Measurements from ENCODE around the gene CDH16. TPM values are rescaled to one million over a fixed set of nuclear protein-coding genes. Genes with fewer than 3 reads are reported as not detected.
"Not testable (repeated sequence)": the region's sequence is repeated elsewhere in the genome, so short reads cannot be mapped to it uniquely, and the experiment has no call there.

CDH16 gene
- total RNA-seq, 1 experiment from 2014 or later: not detected

DNA sequence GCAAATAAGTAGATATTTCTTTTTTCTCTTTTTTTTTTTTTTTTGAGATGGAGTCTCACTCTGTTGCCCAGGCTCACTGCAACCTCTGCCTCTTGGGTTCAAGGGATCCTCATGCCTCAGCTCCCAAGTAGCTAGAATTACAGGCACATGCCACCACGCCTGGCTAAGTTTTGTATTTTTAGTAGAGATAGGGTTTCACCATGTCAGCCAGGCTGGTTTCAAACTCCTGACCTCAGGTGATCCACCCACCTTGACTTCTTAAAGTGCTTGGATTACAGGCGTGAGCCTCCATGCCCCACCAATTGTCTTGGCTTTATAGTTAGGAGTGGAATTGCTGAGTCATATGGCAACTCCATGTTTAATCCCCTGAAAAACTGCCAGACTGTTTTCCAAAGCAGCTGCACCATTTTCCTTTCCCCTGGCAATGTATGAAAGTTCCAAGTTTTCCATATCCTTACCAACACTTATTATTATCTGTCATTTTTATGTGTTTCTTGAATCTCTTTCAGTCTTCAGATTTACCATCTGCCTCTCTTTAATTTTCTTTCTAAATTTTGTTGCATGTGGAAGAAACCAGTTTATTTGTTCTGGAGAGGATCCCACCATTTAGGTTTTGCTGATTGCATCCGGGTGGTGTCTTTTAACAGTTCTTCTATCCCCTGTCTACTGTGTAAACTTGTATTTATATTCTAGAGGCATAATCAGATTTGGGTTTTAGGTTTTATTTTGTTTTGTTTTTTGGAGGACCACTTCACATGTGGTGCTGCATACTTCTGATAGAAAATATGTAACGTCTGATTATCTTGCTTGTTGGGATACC is 32.5 kb upstream of the CDH16 start:
- DNase-seq: no peak
- Histone ChIP-seq H3K36me3 (replicated peaks; ENCODE audit: control insufficient read depth, insufficient read depth, low read length) (no peaks in the 10 kb centered on the region), H3K4me3 (ENCODE audit: insufficient read depth, low read depth, low read length) (no peak overlapping the region), H3K27me3 (ENCODE audit: control insufficient read depth, insufficient read depth, low read length) (peaks cover 26% of the 10 kb centered on the region; the same call in 1 of the 2 replicates)

DNA sequence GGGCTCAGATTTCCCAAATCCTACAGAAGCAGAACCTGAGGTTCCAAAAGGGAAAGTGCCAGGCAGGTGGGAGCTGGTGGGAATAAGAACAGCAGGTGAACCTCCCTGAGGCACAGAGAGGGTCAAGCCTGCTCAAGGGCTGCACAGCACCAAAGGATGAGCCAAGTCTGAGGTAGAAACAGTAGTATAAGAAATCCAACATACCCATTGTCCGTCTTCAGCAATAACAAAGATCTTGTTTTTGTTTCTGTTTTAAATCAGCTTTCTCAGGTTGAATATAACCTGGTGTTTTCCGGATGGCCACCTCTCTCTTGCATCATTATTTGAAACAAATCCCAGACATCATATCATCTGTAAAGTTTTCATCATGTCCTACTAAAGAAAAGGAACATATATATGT is 31.8 kb upstream of the CDH16 start:
- Histone ChIP-seq H3K4me3 (ENCODE audit: insufficient read depth, low read depth, low read length) (no peak overlapping the region), H3K36me3 (replicated peaks; ENCODE audit: control insufficient read depth, insufficient read depth, low read length) (no peaks in the 10 kb centered on the region), H3K27me3 (ENCODE audit: control insufficient read depth, insufficient read depth, low read length) (peaks cover 26% of the 10 kb centered on the region; the same call in 1 of the 2 replicates)
- DNase-seq: no peak

DNA sequence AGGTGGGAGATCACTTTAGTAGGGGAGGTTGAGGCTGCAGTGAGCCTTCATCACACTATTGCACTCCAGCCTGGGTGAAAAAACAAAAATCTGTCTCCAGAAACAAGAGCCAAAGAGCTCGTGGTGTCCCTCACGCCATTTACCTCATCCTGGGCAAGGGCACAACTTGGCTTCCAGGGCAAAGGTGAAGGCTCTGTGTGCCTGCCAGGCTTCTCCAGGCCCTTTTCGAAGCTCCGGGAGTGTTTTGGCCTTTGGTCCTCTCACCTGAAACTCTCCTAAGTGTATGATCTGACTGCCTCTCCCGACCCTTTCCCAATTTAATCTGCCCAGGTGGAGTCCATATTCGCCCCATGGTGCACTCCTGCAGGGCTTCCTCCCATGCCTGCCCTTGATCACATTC is 30.8 kb upstream of the CDH16 start:
- Histone ChIP-seq H3K27me3 (ENCODE audit: control insufficient read depth, insufficient read depth, low read length) (peaks cover 26% of the 10 kb centered on the region; the same call in 1 of the 2 replicates), H3K4me3 (ENCODE audit: insufficient read depth, low read depth, low read length) (no peak overlapping the region), H3K36me3 (replicated peaks; ENCODE audit: control insufficient read depth, insufficient read depth, low read length) (no peaks in the 10 kb centered on the region)
- no peak for DNase-seq

DNA sequence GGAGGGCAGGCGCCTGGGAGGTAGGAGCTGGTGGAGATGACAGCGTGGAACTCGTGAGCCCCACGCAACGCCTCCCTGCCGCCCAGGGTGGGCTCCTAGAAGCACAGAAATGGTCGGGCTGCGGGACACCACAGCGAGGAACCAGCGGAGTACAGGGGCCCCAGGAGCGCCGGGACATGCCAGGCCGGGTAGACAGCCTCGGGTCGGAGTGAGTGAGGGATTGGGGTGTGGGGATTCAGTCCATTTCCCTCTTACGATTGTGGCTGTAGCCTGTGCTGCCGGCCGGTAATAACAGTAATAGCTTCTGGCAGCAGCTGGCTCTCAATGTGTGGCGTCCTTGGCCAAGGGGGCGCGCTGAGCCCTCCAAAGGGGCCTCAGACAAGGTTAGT is 30.1 kb upstream of the CDH16 start:
- Histone ChIP-seq H3K27me3 (ENCODE audit: control insufficient read depth, insufficient read depth, low read length) (peaks cover 26% of the 10 kb centered on the region; the same call in 1 of the 2 replicates), H3K36me3 (replicated peaks; ENCODE audit: control insufficient read depth, insufficient read depth, low read length) (no peaks in the 10 kb centered on the region), H3K4me3 (ENCODE audit: insufficient read depth, low read depth, low read length) (no peak overlapping the region)
- no peak for DNase-seq

DNA sequence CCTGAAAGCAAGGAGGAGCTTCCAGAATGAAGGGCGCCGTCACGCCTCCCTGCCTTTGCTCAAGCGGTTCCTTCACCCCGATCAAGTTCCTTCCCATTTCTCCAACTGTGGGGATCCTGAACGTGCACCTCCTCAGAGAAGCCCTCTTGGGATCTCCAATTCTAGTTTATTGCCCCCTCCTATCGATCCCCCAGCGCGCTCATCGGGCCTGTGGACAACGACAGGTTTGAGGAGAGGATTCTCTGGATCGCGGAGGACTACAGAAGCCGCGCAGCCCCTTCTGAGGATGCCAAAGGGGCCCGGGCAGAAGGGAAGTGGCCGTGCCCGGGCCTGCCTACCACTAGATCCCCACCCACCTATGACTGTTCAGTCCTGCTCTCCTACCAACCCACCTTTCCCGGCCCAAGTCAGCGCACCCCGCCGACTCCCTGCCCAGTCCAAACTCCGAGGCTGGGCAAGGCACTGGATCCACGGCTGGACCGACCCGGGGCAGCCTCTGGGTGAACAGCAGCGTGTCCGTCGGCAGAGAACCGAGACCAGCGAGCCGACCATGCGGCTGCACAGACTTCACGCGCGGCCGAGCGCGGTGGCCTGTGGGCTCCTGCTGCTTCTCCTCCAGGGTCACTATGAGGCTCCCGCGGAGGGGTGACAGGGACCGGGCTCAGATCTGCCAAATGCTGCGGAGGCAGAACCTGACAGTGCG is 29.6 kb upstream of the CDH16 start:
- DNase-seq: peak; percentile 56
- peak overlapping the region; percentile 14; the same call in 1 of the 2 replicates for H3K4me3 ChIP-seq (ENCODE audit: insufficient read depth, low read depth, low read length)
- peaks cover 26% of the 10 kb centered on the region; the same call in 1 of the 2 replicates for H3K27me3 ChIP-seq (ENCODE audit: control insufficient read depth, insufficient read depth, low read length)
- H3K36me3 ChIP-seq (replicated peaks; ENCODE audit: control insufficient read depth, insufficient read depth, low read length): no peaks in the 10 kb centered on the region

DNA sequence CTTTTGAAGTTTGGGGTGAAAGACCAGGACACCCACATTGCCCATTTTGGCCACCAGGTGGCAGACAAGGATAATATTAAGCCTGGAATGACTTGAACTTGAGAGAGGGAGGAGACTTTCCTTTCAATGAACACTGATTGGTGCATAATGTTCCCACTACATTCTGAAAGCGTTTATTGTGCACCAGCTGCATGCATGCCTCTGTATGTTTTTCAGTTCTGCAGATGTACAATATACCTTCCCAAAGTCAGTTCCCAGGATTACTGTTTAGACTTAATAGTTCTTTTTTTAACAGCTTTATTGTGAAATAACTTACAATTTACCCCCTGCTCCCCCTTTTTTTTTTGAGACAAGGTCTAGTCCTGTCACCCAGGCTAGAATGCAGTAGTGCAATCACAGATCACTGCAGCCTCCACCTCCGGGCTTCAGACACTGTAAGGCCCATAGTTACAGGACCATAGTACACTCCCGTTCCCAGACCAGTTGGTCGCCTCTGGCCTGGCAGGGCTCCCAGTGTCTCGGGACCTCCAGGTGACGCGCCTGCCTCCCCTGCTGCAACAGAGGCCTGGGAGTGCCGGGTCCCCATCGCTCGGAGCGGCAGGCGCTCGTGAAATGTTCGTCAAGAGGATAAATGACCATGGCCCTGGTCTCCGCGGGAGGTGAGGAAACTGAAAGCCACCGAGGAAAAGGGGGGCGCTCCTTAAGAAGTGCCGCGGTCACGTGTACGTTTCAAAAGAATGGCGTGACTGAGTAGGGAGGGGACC is 28.8 kb upstream of the CDH16 start:
- H3K4me3 ChIP-seq (ENCODE audit: insufficient read depth, low read depth, low read length): no peak overlapping the region
- no peaks in the 10 kb centered on the region; the same call in 1 of the 2 replicates for H3K36me3 ChIP-seq (replicated peaks; ENCODE audit: control insufficient read depth, insufficient read depth, low read length)
- DNase-seq: peak; percentile 92
- peaks cover 26% of the 10 kb centered on the region; the same call in 1 of the 2 replicates for H3K27me3 ChIP-seq (ENCODE audit: control insufficient read depth, insufficient read depth, low read length)

DNA sequence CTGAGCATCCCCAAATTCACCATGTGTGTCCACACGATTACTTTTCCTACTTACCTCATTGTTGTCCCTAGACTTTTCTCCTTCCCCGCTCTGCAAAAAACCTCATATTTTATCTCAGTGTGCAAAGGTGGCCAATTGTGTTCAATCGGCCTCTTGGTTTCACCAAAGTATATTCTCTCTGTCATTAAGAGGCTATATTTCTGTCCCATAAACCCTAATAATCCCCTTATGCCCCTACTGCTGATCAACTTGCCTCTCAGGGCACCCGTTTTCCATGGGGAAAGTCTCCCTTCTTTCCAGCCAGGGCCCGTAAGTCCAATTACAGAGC is 28.3 kb upstream of the CDH16 start:
- H3K36me3 ChIP-seq (replicated peaks; ENCODE audit: control insufficient read depth, insufficient read depth, low read length): peaks cover 3% of the 10 kb centered on the region
- no peak overlapping the region for H3K4me3 ChIP-seq (ENCODE audit: insufficient read depth, low read depth, low read length)
- H3K27me3 ChIP-seq (ENCODE audit: control insufficient read depth, insufficient read depth, low read length): peaks cover 26% of the 10 kb centered on the region; the same call in 1 of the 2 replicates
- DNase-seq: no peak

DNA sequence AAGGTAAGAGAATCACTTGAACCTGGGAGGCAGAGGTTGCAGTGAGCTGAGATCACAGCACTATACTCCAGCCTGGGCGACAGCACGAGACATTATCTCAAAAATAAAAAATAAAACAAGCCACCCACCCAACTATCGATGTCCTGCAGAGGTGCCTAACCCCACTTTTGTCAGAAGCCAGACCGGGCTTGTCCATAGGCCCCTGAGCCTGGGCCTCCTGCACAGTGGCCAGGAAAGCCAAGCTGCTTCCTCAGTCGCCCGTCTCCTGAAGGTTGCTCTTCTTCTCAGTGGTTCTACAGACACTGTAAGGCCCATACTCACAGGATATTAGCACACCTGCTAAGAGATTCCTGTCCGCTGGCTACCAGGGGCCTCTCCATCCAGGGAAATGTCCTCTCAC is 27.9 kb upstream of the CDH16 start:
- no peak overlapping the region for H3K4me3 ChIP-seq (ENCODE audit: insufficient read depth, low read depth, low read length)
- peaks cover 26% of the 10 kb centered on the region; the same call in 1 of the 2 replicates for H3K27me3 ChIP-seq (ENCODE audit: control insufficient read depth, insufficient read depth, low read length)
- DNase-seq: no peak
- H3K36me3 ChIP-seq (replicated peaks; ENCODE audit: control insufficient read depth, insufficient read depth, low read length): peaks cover 6% of the 10 kb centered on the region

DNA sequence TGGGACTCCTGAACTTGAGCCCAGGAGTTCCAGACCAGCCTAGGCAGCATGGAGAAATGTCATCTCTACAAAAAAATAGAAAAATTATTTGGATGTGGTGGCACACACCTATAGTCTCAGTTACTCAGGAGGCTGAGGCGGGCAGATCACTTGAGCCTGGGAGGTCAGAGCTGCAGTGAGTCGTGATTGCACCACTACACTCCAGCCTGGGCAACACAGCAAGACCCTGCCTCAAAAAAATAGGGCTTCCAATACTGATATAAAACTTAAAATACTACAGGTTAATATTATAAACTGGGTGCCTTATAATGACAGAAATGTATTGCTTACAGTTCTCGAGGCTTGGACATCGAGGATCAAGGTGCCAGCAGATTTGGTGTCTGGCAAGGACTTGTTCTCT is 27.3 kb upstream of the CDH16 start:
- DNase-seq: no peak
- H3K27me3 ChIP-seq (ENCODE audit: control insufficient read depth, insufficient read depth, low read length): peaks cover 26% of the 10 kb centered on the region; the same call in 1 of the 2 replicates
- H3K36me3 ChIP-seq (replicated peaks; ENCODE audit: control insufficient read depth, insufficient read depth, low read length): peaks cover 9% of the 10 kb centered on the region
- no peak overlapping the region for H3K4me3 ChIP-seq (ENCODE audit: insufficient read depth, low read depth, low read length)

DNA sequence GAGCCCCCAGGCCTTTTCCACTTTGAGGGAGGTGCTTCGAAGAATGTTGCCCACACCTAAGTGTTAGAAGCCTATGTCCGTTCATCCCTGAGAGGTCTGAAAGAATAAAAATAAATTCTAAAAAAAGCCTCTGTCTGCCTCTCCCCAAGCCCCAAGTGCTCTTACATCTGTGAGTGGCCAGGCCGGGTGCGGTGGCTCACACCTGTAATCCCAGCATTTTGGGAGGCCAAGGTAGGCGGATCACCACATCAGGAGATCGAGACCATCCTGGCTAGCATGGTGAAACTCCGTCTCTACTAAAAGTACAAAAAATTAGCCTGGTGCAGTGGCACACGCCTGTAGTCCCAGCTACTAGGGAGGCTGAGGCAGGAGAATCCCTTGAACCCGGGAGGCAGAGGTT is 26.3 kb upstream of the CDH16 start:
- H3K36me3 ChIP-seq (replicated peaks; ENCODE audit: control insufficient read depth, insufficient read depth, low read length): peaks cover 16% of the 10 kb centered on the region

DNA sequence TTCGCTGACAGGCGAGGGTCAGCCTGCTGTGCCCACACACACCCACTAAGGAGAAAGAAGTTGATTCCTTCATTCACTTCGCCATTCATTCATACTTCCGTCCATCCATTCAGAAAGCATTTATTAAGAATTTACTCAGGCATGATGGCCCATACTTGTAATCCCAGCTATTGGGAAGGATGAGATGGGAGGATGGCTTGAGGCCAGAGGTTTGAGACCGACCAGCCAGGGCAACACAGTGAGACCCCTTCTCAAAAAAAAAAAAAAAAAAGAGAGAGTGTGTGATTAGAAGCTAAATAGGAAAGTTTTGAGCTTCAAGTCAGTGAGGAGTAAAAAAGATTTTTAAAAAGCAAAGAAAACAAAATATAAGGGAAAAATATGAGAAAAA is 25.4 kb upstream of the CDH16 start:
- DNase-seq: no peak
- Histone ChIP-seq H3K4me3 (ENCODE audit: insufficient read depth, low read depth, low read length) (no peak overlapping the region), H3K36me3 (replicated peaks; ENCODE audit: control insufficient read depth, insufficient read depth, low read length) (peaks cover 19% of the 10 kb centered on the region), H3K27me3 (ENCODE audit: control insufficient read depth, insufficient read depth, low read length) (peaks cover 19% of the 10 kb centered on the region; the same call in 1 of the 2 replicates)

More for the DNA sequence above, 26.3 kb upstream of the CDH16 start:
- not testable (repeated sequence) for H3K4me3 ChIP-seq (ENCODE audit: insufficient read depth, low read depth, low read length); DNase-seq
- peaks cover 26% of the 10 kb centered on the region; the same call in 1 of the 2 replicates for H3K27me3 ChIP-seq (ENCODE audit: control insufficient read depth, insufficient read depth, low read length)

DNA sequence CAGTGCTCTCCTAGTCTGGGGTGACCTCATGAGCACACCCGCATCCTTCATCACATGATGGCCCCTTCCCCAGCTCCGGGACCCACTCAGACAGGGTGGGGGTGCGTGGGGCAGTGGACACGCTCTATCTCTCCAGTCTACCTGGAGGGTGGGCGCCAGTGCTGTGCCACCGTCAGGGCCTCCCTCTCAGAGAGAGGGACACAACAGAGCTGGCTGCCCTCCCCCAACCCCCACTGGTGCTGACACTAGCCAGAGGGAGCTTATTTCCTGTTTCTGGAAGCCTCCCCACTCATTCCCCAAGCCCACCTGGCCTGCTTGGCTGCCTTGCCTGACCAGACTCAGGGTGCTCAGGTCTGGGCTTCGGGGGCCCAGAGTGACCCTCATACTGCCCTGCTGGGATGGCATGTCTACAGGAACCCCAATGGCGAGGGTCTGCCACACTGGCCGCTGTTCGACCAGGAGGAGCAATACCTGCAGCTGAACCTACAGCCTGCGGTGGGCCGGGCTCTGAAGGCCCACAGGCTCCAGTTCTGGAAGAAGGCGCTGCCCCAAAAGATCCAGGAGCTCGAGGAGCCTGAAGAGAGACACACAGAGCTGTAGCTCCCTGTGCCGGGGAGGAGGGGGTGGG is 24.9 kb upstream of the CDH16 start:
- Histone ChIP-seq H3K27me3 (ENCODE audit: control insufficient read depth, insufficient read depth, low read length) (peaks cover 14% of the 10 kb centered on the region; the same call in 1 of the 2 replicates), H3K4me3 (ENCODE audit: insufficient read depth, low read depth, low read length) (no peak overlapping the region), H3K36me3 (replicated peaks; ENCODE audit: control insufficient read depth, insufficient read depth, low read length) (peaks cover 19% of the 10 kb centered on the region)
- DNase-seq: no peak

DNA sequence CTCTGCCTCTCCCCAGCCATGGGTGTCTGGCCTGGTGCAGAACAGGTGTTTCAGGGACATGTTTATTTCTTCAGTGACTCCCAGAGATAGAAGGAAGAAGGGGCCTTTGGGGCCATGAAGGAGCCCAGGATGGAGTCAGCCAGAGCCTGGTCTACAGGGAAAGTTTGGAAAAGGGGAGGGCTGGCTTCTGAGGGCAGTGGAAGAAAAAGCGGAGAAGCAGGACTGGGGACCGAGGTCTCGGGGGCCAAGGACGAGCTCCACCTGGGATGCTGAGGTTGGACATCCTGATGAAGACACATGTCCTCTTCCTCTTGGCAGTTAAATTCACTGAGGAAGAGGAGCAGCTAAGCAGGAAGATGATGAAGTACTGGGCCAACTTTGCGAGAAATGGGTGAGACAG is 24.3 kb upstream of the CDH16 start:
- no peak overlapping the region for H3K4me3 ChIP-seq (ENCODE audit: insufficient read depth, low read depth, low read length)
- no peak for DNase-seq
- H3K36me3 ChIP-seq (replicated peaks; ENCODE audit: control insufficient read depth, insufficient read depth, low read length): peaks cover 19% of the 10 kb centered on the region
- H3K27me3 ChIP-seq (ENCODE audit: control insufficient read depth, insufficient read depth, low read length): peaks cover 8% of the 10 kb centered on the region; the same call in 1 of the 2 replicates

DNA sequence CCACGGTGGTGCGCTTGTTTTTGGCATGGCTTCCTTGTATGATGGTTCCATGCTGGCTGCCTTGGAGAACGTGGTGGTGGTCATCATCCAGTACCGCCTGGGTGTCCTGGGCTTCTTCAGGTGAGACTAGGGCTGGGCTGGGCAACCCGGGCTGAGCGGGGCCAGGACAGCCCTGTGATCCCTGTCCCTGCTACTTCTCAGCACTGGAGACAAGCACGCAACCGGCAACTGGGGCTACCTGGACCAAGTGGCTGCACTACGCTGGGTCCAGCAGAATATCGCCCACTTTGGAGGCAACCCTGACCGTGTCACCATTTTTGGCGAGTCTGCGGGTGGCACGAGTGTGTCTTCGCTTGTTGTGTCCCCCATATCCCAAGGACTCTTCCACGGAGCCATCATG is 21.6 kb upstream of the CDH16 start:
- no peak overlapping the region for H3K4me3 ChIP-seq (ENCODE audit: insufficient read depth, low read depth, low read length)
- peaks cover 20% of the 10 kb centered on the region for H3K36me3 ChIP-seq (replicated peaks; ENCODE audit: control insufficient read depth, insufficient read depth, low read length)
- H3K27me3 ChIP-seq (ENCODE audit: control insufficient read depth, insufficient read depth, low read length): peaks cover 4% of the 10 kb centered on the region
- peak; percentile 14 for DNase-seq
